Activated T-helper 9 cell treated with anti-CD3 and anti-CD28 coated beads, Interleukin-2, amount 50 U/mL, for 16 hours (primary cell): Measurements from ENCODE around the gene SERPINE1.

Experiments
- DNase-seq: peaks from one replicate; pipeline ENCODE4 v3.0.0-alpha.2; 2020; ENCODE audit warnings: low read depth

Gene SERPINE1

GRCh38 chr7:101156866-101157589, 30.1 kb downstream of the SERPINE1 start:
- DNase-seq = no peak

GRCh38 chr7:101159696-101160674, 33.1 kb downstream of the SERPINE1 start:
- DNase-seq = no peak

DNA sequence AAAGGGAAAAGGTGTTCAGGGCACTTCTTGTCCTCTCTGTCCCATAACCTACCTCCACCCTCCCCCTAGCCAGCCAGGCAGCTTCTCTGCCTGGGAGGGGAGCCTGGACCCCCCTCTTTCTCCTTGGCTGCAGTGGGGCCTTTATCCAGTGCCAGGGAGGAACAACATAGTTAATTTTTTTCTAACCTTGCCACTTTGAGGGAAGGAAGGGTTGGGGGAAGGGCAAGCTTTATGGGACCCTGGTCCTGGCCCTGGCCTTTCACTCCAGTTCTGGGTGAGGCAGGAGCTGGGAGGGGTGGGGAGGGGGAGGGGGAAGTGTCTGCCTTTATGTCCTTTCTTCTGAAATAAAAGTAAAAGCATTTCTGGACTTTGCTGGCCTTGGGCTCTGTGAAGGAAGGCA, 34.0 kb downstream of the SERPINE1 start:
- no peak for DNase-seq

DNA sequence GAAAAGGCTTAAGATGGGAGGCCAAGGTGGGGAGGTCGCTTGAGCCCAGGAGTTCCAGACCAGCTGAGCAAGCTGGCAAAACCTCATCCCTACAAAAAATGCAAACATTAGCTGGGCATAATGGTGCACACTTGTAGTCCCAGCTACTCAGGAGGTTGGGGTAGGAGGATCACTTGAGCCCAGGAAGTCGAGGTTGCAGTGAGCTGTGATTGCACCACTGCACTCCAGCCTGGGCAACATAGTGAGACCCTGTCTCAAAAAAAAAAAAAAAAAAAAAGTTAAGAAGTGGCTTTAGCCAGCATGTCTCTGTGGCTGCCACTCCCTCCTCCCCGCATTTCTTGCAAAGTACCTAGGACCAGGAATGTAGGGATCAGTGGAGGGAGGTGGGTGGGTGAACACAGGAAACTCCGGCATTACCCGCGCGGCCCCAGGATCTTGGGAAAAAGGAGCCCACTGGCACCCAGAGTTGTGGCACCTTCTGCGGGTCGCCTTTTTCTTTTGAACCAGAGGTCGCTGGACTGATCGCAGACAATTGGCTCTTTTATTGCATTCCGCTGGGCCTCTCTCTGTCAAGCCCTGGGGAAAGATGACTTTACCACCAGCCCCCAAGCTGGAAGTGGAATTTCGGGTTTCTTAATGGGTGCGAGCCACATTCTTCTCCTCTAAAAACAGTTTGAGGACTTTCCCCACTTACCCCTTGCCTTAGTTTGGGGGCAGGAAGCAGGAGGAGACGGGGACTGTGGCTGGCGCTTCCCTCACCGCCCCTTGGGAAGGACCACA, 35.0 kb downstream of the SERPINE1 start:
- DNase-seq = no peak

DNA sequence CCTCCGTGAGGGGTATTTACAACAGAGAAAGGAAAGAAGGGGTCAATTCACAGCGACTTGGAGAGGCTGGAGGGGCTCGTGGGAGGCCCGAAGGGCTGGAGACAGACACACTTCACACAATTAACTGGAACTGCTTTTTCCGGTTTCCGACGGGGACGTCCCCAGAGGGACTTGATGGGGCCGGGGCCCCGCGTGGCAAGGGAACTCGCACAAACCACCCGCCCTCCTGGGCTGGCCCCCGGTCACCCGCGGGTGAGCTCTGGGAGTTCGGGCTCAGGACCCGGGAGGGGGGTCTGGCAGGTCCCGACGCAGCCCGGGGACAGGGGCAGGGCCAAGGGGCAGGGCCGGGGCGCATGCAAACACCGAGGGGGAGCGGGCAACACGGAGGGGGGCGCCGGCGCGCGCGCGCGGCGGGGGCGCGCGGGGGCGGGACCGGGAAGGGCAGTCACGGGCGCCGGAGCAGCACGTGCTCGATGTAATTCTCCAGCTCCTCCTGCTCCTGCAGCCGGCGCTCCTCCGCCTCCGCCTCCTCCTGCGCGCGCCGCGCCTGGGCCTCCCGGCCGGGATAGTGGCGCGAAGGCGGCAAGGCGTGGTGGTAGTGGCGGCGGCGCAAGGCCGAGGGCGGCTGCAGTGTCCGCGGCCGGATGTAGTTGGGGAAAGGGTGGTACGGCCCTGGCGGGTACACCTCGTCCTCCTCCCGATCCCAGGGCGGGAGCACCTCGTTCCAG, 35.8 kb downstream of the SERPINE1 start:
- no peak for DNase-seq

GRCh38 chr7:101163279-101164070, 36.6 kb downstream of the SERPINE1 start:
- no peak for DNase-seq

GRCh38 chr7:101164071-101164840, 37.4 kb downstream of the SERPINE1 start:
- DNase-seq = no peak

DNA sequence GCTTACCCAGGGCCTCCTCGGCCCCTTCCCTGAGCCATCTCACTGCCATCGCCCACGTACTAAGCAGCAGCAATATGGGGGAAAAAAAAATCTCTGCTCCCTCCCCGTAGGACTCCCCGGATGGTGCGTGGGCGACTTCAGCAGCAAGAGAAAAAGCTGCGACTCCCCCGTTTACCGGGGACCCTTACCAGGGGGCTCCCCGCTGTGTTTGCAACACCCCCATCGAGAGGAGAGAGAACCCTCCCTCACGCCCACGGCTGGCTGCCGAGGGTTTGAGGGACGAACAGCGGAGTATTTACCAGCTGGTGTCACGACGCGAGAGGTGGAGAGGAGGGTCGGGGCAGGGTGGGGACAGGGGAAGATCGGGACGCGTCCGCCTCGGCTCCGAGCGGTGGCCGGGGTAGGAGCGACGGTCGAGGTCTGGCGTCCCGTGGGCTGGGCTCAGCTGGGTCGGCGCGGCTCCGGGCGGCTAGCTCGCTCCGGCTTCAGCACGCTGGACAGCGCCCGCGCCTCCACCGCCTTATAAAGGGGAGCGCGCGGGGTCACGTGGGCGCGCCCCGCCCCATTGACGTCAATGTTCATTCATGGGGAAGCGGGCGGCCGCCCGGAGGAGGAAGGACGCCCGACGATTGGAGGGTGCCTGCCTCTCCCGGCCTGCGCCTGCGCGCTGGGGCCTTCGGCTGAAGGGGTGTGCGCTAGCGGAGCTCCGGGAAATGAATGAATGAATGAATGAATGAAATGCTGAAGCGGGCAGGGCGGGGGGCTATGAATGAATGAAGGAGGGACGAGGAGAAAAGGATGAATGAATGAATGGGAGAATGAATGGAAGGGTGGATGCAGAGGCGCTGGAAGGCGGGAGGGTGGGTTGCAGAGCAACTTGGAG, 38.4 kb downstream of the SERPINE1 start, which contains the start of gene VGF:
TSS of gene VGF (minus strand) at position 495 of the 883 bp plus-strand sequence. CDS start 726 bp downstream, outside the sequence.
- DNase-seq = peak; percentile 83

DNA sequence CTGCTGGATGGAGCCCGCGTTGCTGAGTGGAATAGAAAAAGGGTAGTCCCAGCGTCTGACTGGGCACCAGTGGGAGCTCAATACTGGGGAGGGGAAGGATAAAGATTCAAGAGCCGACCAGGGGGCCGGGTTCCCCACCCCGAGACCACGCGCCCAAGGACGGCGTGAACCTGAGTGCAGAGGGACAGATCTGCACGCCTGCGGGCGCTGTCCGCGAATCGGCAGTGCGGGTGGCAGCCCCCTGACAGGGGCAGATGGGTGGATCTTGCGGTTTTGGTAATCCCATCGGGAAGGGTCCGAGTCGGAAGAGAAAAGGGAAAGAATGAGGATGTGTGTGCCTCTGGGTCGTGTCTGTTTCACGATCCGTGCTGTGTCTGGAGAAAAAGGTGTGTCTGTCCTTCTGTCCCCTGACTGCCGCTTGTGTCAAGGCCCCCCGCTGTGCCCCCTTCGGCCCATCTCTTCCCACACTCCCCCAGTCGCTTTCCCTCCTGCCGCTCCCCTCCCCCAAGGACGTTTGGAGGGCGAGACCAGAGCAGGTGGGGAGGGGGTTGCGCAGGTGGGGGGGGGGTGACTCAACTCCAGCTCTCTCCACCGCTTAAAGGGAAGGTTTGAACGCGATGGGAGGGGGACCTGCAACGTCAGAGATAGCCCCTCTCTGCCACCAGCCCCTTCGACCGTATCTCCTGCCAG, 39.2 kb downstream of the SERPINE1 start:
- no peak for DNase-seq

GRCh38 chr7:101166648-101166908, 39.7 kb downstream of the SERPINE1 start:
- no peak for DNase-seq

- no peak for DNase-seq
Measured at GRCh38 chr7:101166909-101167644, 40.2 kb downstream of the SERPINE1 start.

DNA sequence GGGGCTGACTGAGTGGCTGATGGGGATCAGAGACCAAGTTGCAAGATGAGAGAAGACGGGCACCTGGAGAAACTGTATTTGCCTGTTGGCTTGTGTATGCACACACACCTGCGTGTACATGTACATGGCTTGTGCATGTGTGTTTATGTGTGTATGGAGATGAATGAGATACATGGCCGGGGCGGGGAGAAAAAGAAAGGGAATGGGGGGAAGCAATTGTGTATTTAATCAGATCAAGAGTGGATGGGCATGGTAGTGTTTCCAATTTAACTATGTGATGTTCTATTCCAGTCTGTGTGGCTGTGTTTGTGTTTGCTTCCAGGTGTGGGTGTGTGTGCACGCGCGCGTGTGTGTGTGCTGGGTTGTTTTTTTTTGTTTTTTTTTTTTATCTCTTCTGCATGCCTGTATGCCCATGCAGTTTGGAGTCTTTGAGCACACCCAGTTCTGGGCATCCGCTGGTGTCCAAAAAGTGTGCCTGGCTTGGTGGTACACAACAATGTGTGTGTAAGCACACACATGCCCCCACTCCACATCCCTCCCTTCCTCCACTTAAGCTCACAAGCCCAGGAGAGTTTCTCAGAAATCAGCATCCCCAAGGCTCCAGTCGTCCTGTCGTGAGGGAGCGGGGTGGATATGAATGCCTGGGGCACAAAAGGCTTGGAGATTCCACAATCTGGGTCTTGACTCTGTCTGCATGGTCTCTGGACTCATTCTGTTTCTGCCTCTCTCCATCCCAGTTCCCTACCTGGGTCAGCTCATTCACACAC, 40.9 kb downstream of the SERPINE1 start:
- DNase-seq = no peak

DNA sequence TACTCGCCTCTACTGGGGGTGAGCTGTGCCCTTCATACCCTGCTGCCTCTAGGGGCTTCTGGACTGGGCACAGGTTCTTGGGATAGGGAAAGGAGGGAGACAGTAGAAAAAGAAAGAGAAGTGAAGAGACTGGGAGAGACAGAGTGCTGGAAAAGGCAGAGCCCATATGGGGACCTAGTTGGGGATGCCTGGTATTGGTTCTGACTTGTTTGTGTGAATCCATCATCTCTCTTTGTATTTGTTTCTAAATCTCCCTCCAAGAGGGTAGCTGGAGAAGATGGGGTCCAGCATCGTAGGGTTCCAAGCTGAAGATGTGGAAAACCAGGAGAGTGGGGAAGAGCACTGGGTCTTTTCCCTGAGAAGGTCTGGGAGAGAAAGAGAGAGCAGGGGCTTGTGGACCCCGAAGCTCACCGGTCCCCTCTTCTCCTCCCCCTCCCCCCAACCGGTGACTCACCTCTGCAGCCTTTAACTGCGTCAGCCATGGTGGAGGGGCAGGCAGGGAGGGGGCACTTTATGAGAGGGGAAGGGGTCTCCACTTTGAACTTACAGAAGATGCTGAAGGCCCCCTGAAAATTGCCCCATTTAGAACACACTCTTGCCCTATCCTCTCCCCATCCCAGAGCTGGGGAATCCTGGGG, 41.6 kb downstream of the SERPINE1 start:
- no peak for DNase-seq

DNA sequence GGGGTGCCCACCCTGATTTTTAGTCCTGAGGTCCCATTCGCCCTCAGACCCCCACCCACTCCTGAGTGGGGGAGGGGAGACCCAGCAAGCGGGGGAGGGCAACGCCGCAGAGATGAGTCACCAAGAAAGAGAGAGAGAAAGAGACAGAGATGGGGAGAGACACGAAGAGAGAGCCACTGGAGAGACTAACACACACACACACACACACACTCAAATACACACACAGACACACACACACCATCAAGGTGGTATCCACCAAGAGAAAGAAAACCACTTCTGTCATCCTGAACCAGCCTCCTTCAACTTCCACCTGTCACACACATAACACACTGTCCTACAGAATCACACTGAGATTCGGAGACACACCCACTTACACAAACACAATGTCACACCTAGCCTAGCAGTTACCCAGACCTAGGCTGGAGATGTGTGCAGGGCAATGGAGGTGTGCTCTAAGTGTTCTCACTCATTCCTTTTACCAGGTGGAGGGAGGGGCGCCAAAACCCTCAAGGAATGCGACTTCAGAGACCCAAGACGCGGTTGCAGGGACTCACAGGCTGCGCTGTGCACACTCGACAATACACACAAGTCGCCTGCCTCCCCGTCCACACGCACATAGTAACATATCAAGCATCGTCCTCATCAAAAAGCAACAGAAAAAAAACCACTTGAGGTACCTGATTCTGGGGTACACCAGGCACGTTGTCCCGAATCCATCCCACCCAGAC, 42.4 kb downstream of the SERPINE1 start:
- DNase-seq = no peak

GRCh38 chr7:101169838-101170551, 43.1 kb downstream of the SERPINE1 start:
- DNase-seq = peak; percentile 72
